Activated naive CD8-positive, alpha-beta T cell treated with anti-CD3 and anti-CD28 coated beads, Interleukin-2, amount 50 U/mL, for 24 hours (primary cell): ENCODE results near the gene UNC5B.

Experiments
- ATAC-seq: fragments of 150-1000 bp; cut with Tn5 transposase; one replicate; pipeline ENCODE4 v1.10.0; 2021
- DNase-seq: peaks from one replicate; pipeline ENCODE4 v3.0.0; 2021
- H3K27ac Mint-ChIP-seq: one replicate; pipeline ENCODE4 v1.8.0; 2021; ENCODE audit warnings: mild to moderate bottlenecking, mixed read lengths
- H3K27me3 Mint-ChIP-seq: one replicate; pipeline ENCODE4 v1.8.0; 2021; ENCODE audit warnings: mixed read lengths
- H3K36me3 Mint-ChIP-seq: one replicate; pipeline ENCODE4 v1.8.0; 2021; ENCODE audit warnings: low read depth, mixed read lengths
- H3K4me1 Mint-ChIP-seq: one replicate; pipeline ENCODE4 v1.8.0; 2021; ENCODE audit warnings: mixed read lengths
- H3K4me3 Mint-ChIP-seq: one replicate; pipeline ENCODE4 v1.8.0; 2021; ENCODE audit warnings: mild to moderate bottlenecking, moderate library complexity, mixed read lengths
- H3K9me3 Mint-ChIP-seq: one replicate; pipeline ENCODE4 v1.8.0; 2021; ENCODE audit warnings: mixed read lengths

The UNC5B gene

GRCh38 chr10:71201849-71202248 lies 10.5 kb upstream of the UNC5B start:
- no peak for ATAC-seq
- no peak for DNase-seq
- Mint-ChIP-seq H3K9me3 (peaks cover 6% of the 10 kb centered on the region), H3K36me3 (no peaks in the 10 kb centered on the region), H3K27me3 (peaks cover 9% of the 10 kb centered on the region), H3K27ac (no peak overlapping the region), H3K4me3 (no peak overlapping the region), H3K4me1 (no peaks in the 10 kb centered on the region)

- no peaks in the 10 kb centered on the region for H3K36me3 Mint-ChIP-seq
- H3K27ac Mint-ChIP-seq: no peak overlapping the region
- peaks cover 14% of the 10 kb centered on the region for H3K27me3 Mint-ChIP-seq
- peaks cover 6% of the 10 kb centered on the region for H3K9me3 Mint-ChIP-seq
- ATAC-seq (no peak), DNase-seq (no peak)
- H3K4me3 Mint-ChIP-seq: no peak overlapping the region
- no peaks in the 10 kb centered on the region for H3K4me1 Mint-ChIP-seq
These were observed 10.1 kb upstream of the UNC5B start for GRCh38 chr10:71202314-71202713.

DNA sequence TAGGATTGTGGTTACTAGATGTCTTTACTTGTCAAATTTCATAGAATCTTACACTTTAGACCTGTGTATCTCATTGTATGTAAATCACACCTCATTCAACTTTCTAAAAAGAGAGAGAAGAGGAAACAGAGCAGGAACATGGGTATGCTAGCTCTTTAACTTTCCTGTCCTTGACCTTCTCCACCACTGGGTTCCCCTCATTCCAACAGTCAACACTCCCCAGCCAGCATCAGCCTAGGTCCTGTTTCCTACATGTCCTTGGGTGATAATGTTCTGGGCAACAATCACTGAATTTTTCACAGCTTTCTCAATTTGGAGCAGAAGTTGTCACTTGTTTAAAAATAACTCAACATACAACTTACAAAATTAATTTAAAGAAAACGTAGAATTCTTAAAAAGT lies 9.2 kb upstream of the UNC5B start:
- ATAC-seq: no peak
- H3K36me3 Mint-ChIP-seq: no peaks in the 10 kb centered on the region
- DNase-seq: no peak

GRCh38 chr10:71203716-71204115 lies 8.7 kb upstream of the UNC5B start:
- no peak overlapping the region for H3K27ac Mint-ChIP-seq
- ATAC-seq: peak; percentile 33
- no peaks in the 10 kb centered on the region for H3K4me1 Mint-ChIP-seq
- peaks cover 20% of the 10 kb centered on the region for H3K27me3 Mint-ChIP-seq
- no peaks in the 10 kb centered on the region for H3K36me3 Mint-ChIP-seq
- no peak overlapping the region for H3K4me3 Mint-ChIP-seq
- no peak for DNase-seq
- H3K9me3 Mint-ChIP-seq: peaks cover 5% of the 10 kb centered on the region

More for the DNA sequence above, 9.2 kb upstream of the UNC5B start:
- Mint-ChIP-seq H3K4me3 (no peak overlapping the region), H3K27ac (no peak overlapping the region), H3K4me1 (no peaks in the 10 kb centered on the region), H3K9me3 (peaks cover 6% of the 10 kb centered on the region), H3K27me3 (peaks cover 19% of the 10 kb centered on the region)

DNA sequence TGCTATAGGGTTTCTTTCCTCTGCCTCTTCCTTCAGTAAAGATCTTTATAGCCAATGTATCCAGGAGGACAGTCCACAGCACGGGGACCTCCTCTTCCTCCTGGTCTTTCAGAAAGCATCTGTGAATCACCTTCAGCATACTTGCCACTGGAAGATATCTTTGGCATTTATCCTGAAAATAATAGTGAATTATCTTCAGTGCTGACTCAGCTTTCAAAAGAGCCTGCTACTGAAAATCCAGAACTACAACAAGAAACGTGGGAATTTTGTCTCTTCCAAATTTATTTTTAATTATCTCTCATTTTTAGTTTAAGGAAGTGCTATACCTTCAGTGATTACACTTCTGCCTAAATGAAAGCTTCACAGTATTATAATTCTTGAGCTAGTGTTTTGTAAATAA lies 7.6 kb upstream of the UNC5B start:
- H3K27me3 Mint-ChIP-seq: peaks cover 24% of the 10 kb centered on the region

DNA sequence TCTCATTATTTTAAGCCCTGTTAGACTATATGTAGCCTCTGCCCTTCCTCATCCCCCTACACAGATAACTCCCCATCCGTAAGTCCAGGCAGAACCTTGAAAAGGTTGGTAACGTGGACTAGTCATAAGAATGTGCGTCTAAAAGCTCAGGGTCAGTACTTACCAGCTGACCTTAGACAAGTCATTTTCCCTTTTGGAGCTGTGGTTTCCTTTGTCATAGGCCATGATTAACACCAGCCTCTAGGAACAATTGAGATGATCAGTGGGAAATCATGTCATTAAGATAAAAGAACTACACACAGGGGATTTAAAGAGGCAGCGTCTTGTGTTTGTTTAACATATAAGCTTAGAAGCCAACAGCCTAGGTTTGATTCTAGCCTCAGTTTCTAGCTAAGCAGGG lies 6.9 kb upstream of the UNC5B start:
- no peak overlapping the region for H3K4me3 Mint-ChIP-seq
- H3K9me3 Mint-ChIP-seq: no peaks in the 10 kb centered on the region
- no peak overlapping the region for H3K27ac Mint-ChIP-seq
- peaks cover 30% of the 10 kb centered on the region for H3K27me3 Mint-ChIP-seq
- no peaks in the 10 kb centered on the region for H3K4me1 Mint-ChIP-seq
- ATAC-seq (no peak), DNase-seq (no peak)
- H3K36me3 Mint-ChIP-seq: no peaks in the 10 kb centered on the region

More for the DNA sequence above, 7.6 kb upstream of the UNC5B start:
- Mint-ChIP-seq H3K27ac (no peak overlapping the region), H3K4me1 (no peaks in the 10 kb centered on the region), H3K36me3 (no peaks in the 10 kb centered on the region), H3K4me3 (no peak overlapping the region), H3K9me3 (no peaks in the 10 kb centered on the region)
- ATAC-seq (no peak), DNase-seq (no peak)

- no peak overlapping the region for H3K27ac Mint-ChIP-seq
- H3K9me3 Mint-ChIP-seq: no peaks in the 10 kb centered on the region
- no peak for DNase-seq
These were observed 5.5 kb upstream of the UNC5B start for GRCh38 chr10:71206911-71207310.

GRCh38 chr10:71207578-71207977 lies 4.8 kb upstream of the UNC5B start:
- H3K27ac Mint-ChIP-seq: no peak overlapping the region
- DNase-seq (no peak), ATAC-seq (no peak)
- H3K9me3 Mint-ChIP-seq: no peaks in the 10 kb centered on the region
- peaks cover 47% of the 10 kb centered on the region for H3K27me3 Mint-ChIP-seq
- H3K4me1 Mint-ChIP-seq: peaks cover 5% of the 10 kb centered on the region
- H3K36me3 Mint-ChIP-seq: no peaks in the 10 kb centered on the region
- H3K4me3 Mint-ChIP-seq: no peak overlapping the region

More at GRCh38 chr10:71206911-71207310, 5.5 kb upstream of the UNC5B start:
- no peaks in the 10 kb centered on the region for H3K36me3 Mint-ChIP-seq
- H3K4me3 Mint-ChIP-seq: no peak overlapping the region
- H3K27me3 Mint-ChIP-seq: peaks cover 44% of the 10 kb centered on the region
- peaks cover 3% of the 10 kb centered on the region for H3K4me1 Mint-ChIP-seq
- no peak for ATAC-seq

DNA sequence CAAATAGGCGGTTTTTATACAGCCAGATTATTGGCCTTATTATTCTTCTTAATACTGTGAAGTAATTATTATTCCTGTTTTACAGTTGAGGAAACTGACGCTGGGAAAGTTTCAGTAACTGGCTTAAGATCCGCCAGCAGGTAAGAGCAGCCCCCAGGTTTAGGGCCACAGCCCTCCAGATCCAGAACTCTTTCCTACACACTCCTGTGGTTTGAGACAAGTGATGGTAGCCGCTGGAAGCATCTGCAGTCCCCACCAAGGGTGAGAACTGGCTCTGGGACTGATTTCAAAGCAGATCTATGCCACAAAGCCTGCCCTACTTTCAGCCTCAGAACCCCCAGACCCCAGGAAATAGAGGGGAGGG lies 3.0 kb upstream of the UNC5B start:
- Mint-ChIP-seq H3K9me3 (no peaks in the 10 kb centered on the region), H3K4me3 (no peak overlapping the region), H3K36me3 (no peaks in the 10 kb centered on the region), H3K4me1 (peaks cover 5% of the 10 kb centered on the region), H3K27me3 (peaks cover 58% of the 10 kb centered on the region), H3K27ac (no peak overlapping the region)
- DNase-seq (no peak), ATAC-seq (no peak)

- Mint-ChIP-seq H3K4me1 (peaks cover 5% of the 10 kb centered on the region), H3K9me3 (no peaks in the 10 kb centered on the region), H3K27me3 (peaks cover 60% of the 10 kb centered on the region), H3K4me3 (no peak overlapping the region), H3K27ac (no peak overlapping the region), H3K36me3 (no peaks in the 10 kb centered on the region)
- DNase-seq: no peak
- no peak for ATAC-seq
These were observed 2.4 kb upstream of the UNC5B start for GRCh38 chr10:71209731-71210541.

DNA sequence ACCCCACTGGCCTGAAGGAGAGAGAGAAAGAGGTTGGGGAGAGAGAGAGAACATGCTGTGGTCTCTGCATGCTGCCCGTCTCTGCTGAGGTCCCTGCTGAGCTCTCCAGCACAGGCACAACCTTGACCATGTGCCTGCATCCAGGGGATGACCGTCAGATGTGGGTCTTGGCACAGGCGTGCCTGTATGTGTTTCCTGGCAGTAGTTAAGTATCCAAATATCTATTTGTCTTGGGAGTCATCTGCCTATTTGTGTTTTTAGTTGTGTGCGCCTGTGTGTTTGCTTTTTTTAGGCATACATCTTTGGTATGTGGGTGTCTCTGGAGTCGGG lies 1.9 kb upstream of the UNC5B start:
- ATAC-seq: no peak
- Mint-ChIP-seq H3K27ac (no peak overlapping the region), H3K4me1 (peaks cover 5% of the 10 kb centered on the region), H3K27me3 (peaks cover 64% of the 10 kb centered on the region), H3K36me3 (no peaks in the 10 kb centered on the region), H3K9me3 (no peaks in the 10 kb centered on the region), H3K4me3 (no peak overlapping the region)
- no peak for DNase-seq

- DNase-seq (no peak), ATAC-seq (no peak)
- Mint-ChIP-seq H3K9me3 (no peaks in the 10 kb centered on the region), H3K36me3 (no peaks in the 10 kb centered on the region), H3K27me3 (peaks cover 69% of the 10 kb centered on the region), H3K4me3 (no peak overlapping the region), H3K4me1 (peaks cover 5% of the 10 kb centered on the region), H3K27ac (no peak overlapping the region)
These were observed 1.3 kb upstream of the UNC5B start for GRCh38 chr10:71211053-71211452.

DNA sequence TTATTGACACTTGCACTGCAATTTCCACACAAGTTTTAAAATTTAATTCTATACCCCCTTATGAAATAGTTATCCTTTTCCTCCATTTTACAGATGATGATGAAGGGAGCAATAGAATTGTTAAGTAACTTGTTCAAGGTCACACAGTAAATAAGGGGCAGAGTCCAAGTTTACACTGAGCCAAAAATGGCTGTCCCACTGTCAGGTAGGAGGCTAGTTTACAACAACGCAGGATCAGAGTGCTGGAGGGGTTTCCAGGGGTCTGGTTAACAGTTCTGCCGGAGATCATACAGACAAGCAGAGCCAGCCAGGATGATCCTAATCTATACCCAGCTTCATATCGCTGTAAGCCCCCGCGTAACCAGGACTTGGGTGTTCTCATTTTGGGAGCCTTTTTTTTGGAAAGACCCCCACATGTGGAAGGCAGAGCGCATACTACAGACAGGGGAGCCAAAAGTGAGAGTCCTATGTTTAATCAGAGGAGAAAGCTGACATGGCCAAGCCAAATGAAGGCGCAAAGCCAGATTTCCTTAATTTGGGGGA lies 524 bp upstream of the UNC5B start:
- DNase-seq (no peak), ATAC-seq (no peak)
- Mint-ChIP-seq H3K36me3 (no peaks in the 10 kb centered on the region), H3K27ac (no peak overlapping the region), H3K27me3 (peaks cover 75% of the 10 kb centered on the region), H3K9me3 (no peaks in the 10 kb centered on the region), H3K4me3 (peak overlapping the region; percentile 6), H3K4me1 (peaks cover 7% of the 10 kb centered on the region)

- Mint-ChIP-seq H3K27ac (no peak overlapping the region), H3K4me3 (peak overlapping the region; percentile 48), H3K9me3 (no peaks in the 10 kb centered on the region), H3K36me3 (no peaks in the 10 kb centered on the region), H3K27me3 (peaks cover 74% of the 10 kb centered on the region), H3K4me1 (peaks cover 9% of the 10 kb centered on the region)
- DNase-seq (peak; percentile 26), ATAC-seq (no peak)
These were observed 804 bp downstream of the UNC5B start for GRCh38 chr10:71213127-71213621.

GRCh38 chr10:71213761-71214440 lies 1.5 kb downstream of the UNC5B start:
- H3K27me3 Mint-ChIP-seq: peaks cover 76% of the 10 kb centered on the region
- H3K36me3 Mint-ChIP-seq: no peaks in the 10 kb centered on the region
- no peaks in the 10 kb centered on the region for H3K9me3 Mint-ChIP-seq
- DNase-seq (no peak), ATAC-seq (no peak)
- no peak overlapping the region for H3K27ac Mint-ChIP-seq
- peaks cover 10% of the 10 kb centered on the region for H3K4me1 Mint-ChIP-seq
- no peak overlapping the region for H3K4me3 Mint-ChIP-seq
